HL-60 (cell line): ENCODE results near the gene KIAA1755.
"Not testable (repeated sequence)": the region's sequence is repeated elsewhere in the genome, so short reads cannot be mapped to it uniquely, and the experiment has no call there.

Source experiments
- DNase-seq, 2 experiments: peaks; one replicate each; pipeline ENCODE4 v3.0.0-alpha.2; 2010 to 2020; ENCODE audit warnings: low read depth in 1 of 2, low spot score in 1 of 2
- H3K27ac ChIP-seq: fragments of 250-450 bp; sonication (Bioruptor Pico); replicated peaks from 2 replicates; pipeline ENCODE4 v1.5.1; 2020; ENCODE audit warnings: mild to moderate bottlenecking, moderate library complexity
- H3K27me3 ChIP-seq: fragments of 250-450 bp; sonication (Bioruptor Pico); 2 replicates; pipeline ENCODE4 v1.5.1; 2021; ENCODE audit warnings: mild to moderate bottlenecking, moderate library complexity; ENCODE audit not compliant: insufficient read depth, poor library complexity, severe bottlenecking
- H3K4me3 ChIP-seq: replicated peaks from 2 replicates; pipeline ENCODE4 v1.5.1; 2011; ENCODE audit warnings: mild to moderate bottlenecking, control low read depth, low read length; ENCODE audit not compliant: insufficient read depth
- GABPA ChIP-seq: IDR thresholded peaks from 2 replicates; pipeline ENCODE4 v1.6.1; 2012; ENCODE audit warnings: low read depth
- POLR2AphosphoS5 ChIP-seq: IDR thresholded peaks from 2 replicates; pipeline ENCODE4 v1.6.1; 2012; ENCODE audit warnings: low read depth
- SPI1 ChIP-seq: IDR thresholded peaks from 2 replicates; pipeline ENCODE4 v1.6.1; 2012; ENCODE audit warnings: low read depth, mild to moderate bottlenecking, borderline replicate concordance
- TF ChIP-seq, protein P1 (sequence below): IDR thresholded peaks from 2 replicates; pipeline ENCODE4 v1.6.1; 2012; ENCODE audit warnings: low read depth; ENCODE audit not compliant: insufficient replicate concordance
- TF ChIP-seq, protein P2 (sequence below): IDR thresholded peaks from one replicate; pipeline ENCODE4 v1.5.1; 2011; ENCODE audit warnings: low read length, control low read depth, inconsistent platforms; ENCODE audit not compliant: insufficient read depth

The KIAA1755 gene

DNA sequence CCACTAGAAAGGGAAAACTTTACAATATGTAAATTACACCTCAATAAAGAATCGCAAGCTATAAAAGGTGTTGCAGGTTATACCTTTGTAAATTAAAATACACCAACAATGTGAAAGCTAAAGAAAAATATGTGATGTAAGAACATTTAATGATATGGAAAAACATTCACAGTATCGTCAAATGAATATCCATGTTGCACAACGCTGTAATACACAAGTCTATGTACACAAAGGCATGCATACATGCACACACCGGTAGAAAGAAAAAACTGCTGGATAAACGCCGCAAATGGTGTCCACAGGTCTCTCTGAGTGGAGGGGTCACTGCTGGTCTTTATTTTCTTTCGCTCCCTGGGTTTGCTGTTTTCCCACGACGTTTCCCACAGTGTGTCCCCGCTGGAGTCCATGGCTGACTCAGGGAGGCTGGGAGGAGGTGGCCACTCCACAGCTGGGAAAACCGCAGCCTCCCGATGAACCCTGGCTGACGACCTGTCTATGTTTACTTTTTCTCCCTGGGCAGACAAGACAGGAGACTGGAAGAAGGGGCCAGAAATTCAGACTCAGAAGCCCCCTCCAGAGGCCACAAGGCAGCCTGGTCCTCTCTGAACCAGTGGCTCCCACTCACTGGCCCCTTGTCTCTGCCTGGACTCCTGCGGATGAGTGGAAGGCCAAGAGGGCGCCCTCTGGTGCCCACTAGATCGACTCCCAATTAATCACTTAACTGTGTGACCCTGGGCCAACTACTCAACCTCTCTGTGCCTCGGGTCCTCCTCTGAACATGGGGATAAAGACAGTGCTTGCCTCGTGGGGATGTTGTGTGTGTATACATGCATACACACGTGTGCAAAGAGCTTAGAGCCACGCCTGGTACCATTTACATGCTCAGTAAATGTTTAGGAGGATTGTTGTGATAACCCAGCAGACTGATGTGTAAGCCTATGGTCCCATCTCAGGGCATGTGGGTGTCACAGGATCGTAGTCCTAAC, 30.6 kb upstream of the KIAA1755 start:
- DNase-seq = no peak
- Histone ChIP-seq H3K4me3 (no peak overlapping the region), H3K27ac (peak overlapping the region; percentile 97), H3K27me3 (no peaks in the 10 kb centered on the region)
- no peak for TF ChIP-seq SPI1
- TF ChIP-seq POLR2AphosphoS5 = no peak
- TF ChIP-seq GABPA = no peak
- TF ChIP-seq, protein P1, sequence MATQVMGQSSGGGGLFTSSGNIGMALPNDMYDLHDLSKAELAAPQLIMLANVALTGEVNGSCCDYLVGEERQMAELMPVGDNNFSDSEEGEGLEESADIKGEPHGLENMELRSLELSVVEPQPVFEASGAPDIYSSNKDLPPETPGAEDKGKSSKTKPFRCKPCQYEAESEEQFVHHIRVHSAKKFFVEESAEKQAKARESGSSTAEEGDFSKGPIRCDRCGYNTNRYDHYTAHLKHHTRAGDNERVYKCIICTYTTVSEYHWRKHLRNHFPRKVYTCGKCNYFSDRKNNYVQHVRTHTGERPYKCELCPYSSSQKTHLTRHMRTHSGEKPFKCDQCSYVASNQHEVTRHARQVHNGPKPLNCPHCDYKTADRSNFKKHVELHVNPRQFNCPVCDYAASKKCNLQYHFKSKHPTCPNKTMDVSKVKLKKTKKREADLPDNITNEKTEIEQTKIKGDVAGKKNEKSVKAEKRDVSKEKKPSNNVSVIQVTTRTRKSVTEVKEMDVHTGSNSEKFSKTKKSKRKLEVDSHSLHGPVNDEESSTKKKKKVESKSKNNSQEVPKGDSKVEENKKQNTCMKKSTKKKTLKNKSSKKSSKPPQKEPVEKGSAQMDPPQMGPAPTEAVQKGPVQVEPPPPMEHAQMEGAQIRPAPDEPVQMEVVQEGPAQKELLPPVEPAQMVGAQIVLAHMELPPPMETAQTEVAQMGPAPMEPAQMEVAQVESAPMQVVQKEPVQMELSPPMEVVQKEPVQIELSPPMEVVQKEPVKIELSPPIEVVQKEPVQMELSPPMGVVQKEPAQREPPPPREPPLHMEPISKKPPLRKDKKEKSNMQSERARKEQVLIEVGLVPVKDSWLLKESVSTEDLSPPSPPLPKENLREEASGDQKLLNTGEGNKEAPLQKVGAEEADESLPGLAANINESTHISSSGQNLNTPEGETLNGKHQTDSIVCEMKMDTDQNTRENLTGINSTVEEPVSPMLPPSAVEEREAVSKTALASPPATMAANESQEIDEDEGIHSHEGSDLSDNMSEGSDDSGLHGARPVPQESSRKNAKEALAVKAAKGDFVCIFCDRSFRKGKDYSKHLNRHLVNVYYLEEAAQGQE = no peak
- TF ChIP-seq, protein P2, sequence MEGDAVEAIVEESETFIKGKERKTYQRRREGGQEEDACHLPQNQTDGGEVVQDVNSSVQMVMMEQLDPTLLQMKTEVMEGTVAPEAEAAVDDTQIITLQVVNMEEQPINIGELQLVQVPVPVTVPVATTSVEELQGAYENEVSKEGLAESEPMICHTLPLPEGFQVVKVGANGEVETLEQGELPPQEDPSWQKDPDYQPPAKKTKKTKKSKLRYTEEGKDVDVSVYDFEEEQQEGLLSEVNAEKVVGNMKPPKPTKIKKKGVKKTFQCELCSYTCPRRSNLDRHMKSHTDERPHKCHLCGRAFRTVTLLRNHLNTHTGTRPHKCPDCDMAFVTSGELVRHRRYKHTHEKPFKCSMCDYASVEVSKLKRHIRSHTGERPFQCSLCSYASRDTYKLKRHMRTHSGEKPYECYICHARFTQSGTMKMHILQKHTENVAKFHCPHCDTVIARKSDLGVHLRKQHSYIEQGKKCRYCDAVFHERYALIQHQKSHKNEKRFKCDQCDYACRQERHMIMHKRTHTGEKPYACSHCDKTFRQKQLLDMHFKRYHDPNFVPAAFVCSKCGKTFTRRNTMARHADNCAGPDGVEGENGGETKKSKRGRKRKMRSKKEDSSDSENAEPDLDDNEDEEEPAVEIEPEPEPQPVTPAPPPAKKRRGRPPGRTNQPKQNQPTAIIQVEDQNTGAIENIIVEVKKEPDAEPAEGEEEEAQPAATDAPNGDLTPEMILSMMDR = no peak

DNA sequence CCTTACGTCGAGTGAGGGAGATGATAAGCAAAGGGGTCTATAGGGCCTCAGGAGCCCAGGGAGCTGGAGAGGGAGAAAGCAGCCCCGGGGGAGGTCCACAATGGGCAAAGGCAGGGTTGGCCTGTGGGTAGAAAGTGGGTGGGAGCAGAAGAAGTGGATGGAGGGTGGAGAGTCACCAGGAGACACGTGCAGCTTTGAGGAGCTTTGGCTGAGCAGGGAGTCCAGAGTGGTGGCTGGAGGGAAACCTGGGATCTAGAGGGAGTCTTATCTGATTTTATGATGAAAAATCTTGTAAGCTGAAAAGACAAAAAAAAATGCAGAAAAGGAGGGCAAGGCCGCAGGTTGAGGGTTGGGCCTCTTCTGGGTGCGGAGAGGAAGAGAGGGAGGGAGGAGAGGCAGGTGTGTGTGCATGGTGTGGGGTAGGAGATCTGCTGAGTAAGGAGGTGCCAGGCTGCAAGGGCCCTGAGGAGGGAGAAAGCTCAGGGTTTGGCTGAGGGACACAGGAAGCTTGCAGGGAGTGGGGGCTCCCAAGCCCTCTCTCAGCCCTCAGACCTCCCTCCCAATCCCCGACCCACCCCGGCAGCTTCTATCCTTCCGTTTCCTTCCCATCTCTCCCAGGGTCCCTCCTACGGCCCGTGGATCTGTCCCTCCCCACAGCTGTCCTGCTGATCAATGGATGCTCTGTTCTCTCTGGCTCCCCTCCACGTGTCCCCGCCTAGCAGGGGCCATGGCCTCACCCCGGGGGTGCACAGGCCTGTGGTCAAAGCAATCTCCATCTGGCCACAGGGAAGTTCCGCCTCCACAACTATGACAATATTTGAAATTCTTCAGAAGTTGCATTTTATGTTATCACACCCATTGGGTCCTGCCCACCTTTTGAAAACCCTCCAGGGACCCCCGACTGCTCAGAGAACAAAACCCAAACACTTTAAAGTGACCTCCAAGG, 26.3 kb upstream of the KIAA1755 start:
- TF ChIP-seq POLR2AphosphoS5 (peak; percentile 63), SPI1 (peak; percentile 21; the same call in 1 of the 2 replicates), GABPA (no peak)
- TF ChIP-seq, protein P1 = no peak
- DNase-seq = peak; percentile 77 to 81
- Histone ChIP-seq H3K27ac (peak overlapping the region; percentile 79), H3K27me3 (no peaks in the 10 kb centered on the region), H3K4me3 (peak overlapping the region; percentile 11; the same call in 1 of the 2 replicates)

DNA sequence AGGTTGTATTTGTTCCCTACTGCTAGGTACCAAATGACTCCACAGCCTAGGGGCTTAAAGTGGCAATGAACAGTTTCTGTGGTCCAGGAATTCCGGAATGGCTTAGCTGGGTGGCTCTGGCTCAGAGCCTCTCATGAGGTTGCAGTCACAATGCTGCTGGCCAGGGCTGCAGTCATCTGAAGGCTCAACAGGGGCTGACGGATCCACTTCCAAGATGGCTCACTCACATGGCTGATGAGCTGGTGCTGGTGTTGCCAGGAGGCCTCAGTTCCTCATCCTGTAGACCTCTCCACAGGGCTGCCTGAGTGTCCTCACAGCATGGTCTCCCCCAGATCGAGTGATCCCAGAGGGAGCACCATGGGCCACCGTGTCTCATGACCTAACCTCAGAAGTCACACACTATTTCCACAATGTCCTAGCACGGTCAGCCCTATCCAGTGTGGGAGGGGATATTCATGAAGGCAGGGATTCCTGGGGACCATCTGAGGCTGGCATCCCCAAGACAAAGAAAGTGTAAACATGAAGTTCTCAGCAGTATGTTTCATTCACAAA, 24.4 kb upstream of the KIAA1755 start:
- H3K27me3 ChIP-seq = no peaks in the 10 kb centered on the region
- no peak for DNase-seq
- TF ChIP-seq, protein P1 = no peak
- TF ChIP-seq, protein P2 = no peak
- no peak for TF ChIP-seq GABPA
- TF ChIP-seq SPI1 = no peak
- TF ChIP-seq POLR2AphosphoS5 = no peak
- H3K27ac ChIP-seq = no peak overlapping the region
- H3K4me3 ChIP-seq = no peak overlapping the region

DNA sequence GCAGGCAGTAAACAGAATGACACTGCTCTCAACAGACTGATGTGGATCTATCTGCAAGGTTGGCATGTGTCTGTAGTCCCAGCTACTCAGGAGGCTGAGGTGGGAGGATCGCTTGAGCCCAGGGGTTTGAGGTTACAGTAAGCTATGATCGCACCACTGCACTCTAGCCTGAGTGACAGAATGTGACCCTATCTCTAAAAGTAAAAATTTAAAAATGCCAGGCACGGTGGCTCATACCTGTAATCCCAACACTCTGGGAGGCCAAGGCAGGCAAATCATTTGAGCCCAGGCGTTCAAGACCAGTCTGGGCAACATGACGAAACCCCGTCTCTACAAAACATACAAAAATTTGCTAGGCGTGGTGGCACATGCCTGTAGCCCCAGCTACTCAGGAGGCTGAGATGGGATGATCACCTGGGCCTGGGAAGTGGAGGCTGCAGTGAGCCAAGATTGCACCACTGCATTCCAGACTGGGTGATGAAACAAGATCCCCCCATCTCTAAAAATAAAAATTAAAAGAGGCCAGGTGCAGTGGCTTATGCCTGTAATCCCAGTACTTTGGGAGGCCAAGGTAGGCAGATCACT, 23.6 kb upstream of the KIAA1755 start:
- not testable (repeated sequence) for DNase-seq, H3K4me3 ChIP-seq, H3K27ac ChIP-seq, H3K27me3 ChIP-seq
